Measurements from ENCODE around the gene CCL27. TPM values are rescaled to one million over a fixed set of nuclear protein-coding genes. Genes with fewer than 3 reads are reported as not detected.

Gene CCL27
- total RNA-seq, 4 donors from 2014 or later, result 1.7 TPM; not detected in 3

DNA sequence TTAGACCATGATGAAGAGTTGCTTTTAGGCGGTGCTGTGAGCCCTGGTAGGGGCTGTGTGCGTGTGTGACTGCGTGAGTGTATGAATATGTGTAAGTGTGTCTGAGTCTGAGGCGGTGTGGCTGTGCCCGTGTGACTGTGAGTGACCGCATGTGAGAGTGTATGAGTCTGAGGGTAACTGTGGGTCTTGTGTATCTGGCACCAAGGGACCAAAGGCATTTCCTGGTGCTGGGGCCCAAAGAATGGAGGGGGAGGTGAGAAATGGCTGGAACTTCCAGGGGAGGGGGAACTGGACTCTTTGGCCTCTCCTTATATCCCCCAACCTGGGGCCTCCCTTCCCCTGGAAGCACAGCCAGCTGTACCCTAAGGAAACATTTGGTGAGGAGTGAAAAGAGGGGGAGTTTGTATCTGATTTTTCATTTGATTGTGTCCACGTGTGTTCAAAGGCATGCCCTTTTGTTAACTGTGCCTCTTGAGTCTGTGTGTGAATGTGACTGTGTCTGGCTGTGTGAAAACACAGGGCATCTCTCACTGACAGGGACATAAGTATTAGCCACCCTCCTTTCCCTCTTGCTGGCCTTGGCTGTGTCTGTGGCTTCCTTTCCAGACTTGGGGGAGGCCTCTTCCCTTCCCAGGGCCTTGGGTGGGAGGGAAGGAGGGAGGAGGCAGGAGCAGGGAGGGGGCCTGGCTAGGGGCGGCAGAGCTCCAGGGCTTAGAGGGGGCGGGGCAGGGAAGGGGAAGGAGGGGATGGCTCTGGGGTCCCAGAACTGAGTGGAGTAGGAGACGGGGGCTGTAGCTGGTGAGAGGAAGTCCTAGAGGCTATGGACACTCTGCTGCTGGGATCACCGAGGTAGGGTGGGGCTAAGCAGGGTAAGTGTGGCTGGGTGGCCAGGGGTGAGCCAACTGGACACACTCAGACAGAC lies 9.0 kb downstream of the CCL27 start:
- no peak for DNase-seq
- Histone ChIP-seq H3K27me3 (no peaks in the 10 kb centered on the region), H3K9me3 (no peaks in the 10 kb centered on the region), H3K36me3 (peaks cover 0 to 14% of the 10 kb centered on the region in 2 donors), H3K4me1 (peaks cover 35 to 41% of the 10 kb centered on the region in 2 donors), H3K4me3 (peak overlapping the region in 3 of 4 donors; percentile 56 to 62 (median 59)), H3K27ac (peak overlapping the region; percentile 88 to 91 (median 89))
- intact Hi-C loops (cut with DNase I; ENCODE audit: low total_unique reads), result loop anchor here (5.0 kb wide), 1 partner anchor 334 kb away; the partner anchor contains the start of gene DNAJB5
- TF ChIP-seq, protein P1, sequence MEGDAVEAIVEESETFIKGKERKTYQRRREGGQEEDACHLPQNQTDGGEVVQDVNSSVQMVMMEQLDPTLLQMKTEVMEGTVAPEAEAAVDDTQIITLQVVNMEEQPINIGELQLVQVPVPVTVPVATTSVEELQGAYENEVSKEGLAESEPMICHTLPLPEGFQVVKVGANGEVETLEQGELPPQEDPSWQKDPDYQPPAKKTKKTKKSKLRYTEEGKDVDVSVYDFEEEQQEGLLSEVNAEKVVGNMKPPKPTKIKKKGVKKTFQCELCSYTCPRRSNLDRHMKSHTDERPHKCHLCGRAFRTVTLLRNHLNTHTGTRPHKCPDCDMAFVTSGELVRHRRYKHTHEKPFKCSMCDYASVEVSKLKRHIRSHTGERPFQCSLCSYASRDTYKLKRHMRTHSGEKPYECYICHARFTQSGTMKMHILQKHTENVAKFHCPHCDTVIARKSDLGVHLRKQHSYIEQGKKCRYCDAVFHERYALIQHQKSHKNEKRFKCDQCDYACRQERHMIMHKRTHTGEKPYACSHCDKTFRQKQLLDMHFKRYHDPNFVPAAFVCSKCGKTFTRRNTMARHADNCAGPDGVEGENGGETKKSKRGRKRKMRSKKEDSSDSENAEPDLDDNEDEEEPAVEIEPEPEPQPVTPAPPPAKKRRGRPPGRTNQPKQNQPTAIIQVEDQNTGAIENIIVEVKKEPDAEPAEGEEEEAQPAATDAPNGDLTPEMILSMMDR (IDR thresholded peaks at IDR 0.05 in 4 of 5, conservative IDR thresholded peaks at IDR 0.05 in 1 of 5), result no peak
- no peak for TF ChIP-seq POLR2A (IDR thresholded peaks at IDR 0.05)
- ATAC-seq, result no peak
- in situ Hi-C loops (cut with MboI; ENCODE audit: low sequenced_read_pairs in 4 of 4), result loop anchor here in 1 of 4 donors (25.0 kb wide), 1 partner anchor 434 kb away; the partner anchor contains the start of genes FANCG and PIGO

DNA sequence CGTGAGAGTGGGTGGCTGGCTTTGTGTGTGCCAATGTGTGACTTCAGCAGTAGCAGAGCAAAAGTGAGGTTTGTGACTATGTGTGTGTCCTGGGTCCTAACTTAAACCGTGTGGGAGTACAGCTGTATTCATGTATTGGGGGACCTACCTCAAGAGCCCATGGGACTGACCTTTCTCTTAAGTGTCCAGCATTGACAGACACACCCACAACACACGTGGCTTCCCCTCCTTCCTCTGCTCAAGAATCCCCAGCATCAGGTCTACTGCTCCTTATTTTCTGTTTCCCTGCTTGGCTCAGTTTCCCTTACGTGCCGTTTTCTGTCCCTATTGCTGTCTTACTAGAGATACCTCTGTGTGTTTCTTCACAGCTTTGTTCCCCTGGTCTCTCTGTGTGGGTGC lies 9.9 kb downstream of the CCL27 start:
- peaks cover 40 to 49% of the 10 kb centered on the region in 2 donors for H3K4me1 ChIP-seq
- DNase-seq (no peak), ATAC-seq (peak; percentile 10 to 12)
- peak overlapping the region; percentile 40 to 62 (median 58) for H3K4me3 ChIP-seq
- H3K36me3 ChIP-seq, result peaks cover 0 to 14% of the 10 kb centered on the region in 2 donors
- intact Hi-C loops (cut with DNase I; ENCODE audit: low total_unique reads), result loop anchor here (1.0 to 5.0 kb wide), 3 partner anchors 13 to 335 kb away; partner anchors contain the start of gene DNAJB5
- TF ChIP-seq, protein P1 (IDR thresholded peaks at IDR 0.05 in 4 of 5, conservative IDR thresholded peaks at IDR 0.05 in 1 of 5), result no peak
- TF ChIP-seq POLR2A (IDR thresholded peaks at IDR 0.05), result no peak
- H3K9me3 ChIP-seq, result no peaks in the 10 kb centered on the region
- in situ Hi-C loops (cut with MboI; ENCODE audit: low sequenced_read_pairs in 4 of 4), result loop anchor here in 1 of 4 donors (25.0 kb wide), 1 partner anchor 435 kb away; the partner anchor contains the start of genes FANCG and PIGO
- H3K27me3 ChIP-seq, result no peaks in the 10 kb centered on the region
- peak overlapping the region; percentile 88 to 91 (median 89) for H3K27ac ChIP-seq

DNA sequence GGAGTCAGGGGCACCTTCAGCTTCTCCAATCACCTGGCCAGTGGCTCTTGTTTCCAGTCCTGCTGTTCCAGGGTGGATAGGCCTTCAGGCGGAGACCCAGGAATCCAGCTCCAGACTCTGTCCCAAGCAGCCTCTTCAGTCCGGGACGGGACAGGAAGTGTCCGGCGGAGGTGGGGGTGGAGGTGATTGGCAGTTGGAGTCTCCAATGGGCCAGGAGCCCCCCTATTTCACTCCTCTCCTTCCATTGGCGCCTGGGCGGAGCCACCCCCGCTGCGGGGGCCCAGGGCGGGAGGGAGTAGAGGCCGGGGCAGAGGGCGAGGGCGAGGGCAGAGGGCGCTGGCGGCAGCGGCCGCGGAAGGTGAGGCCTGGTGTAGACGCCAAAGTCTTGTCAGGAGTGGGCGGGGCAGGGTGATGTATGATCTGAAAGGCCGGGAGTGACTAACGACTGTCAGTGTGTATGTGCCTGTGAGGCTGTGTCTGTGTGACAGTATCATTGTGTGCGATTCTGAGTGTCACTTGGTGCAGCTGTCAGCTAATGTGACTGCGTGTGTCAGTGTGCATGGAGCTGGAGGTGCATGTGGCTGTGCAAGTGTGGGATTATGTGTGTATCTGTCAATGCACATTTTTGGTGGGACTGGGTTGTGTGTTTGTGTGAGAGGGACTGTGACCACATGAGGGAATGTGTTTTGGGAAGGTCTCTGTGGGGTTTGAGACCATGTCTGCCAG lies 10.4 kb downstream of the CCL27 start, which contains the start of gene IL11RA:
Gene IL11RA, plus strand, starts transcription at position 310 of the 726 bp plus-strand sequence. CDS start 3,033 bp downstream, outside the sequence.
- Histone ChIP-seq H3K9me3 (no peaks in the 10 kb centered on the region), H3K4me1 (peaks cover 46 to 54% of the 10 kb centered on the region in 2 donors), H3K27ac (peak within 1 kb of the TSS; percentile 88 to 91 (median 89)), H3K27me3 (no peaks in the 10 kb centered on the region), H3K36me3 (peaks cover 0 to 14% of the 10 kb centered on the region in 2 donors), H3K4me3 (peak within 1 kb of the TSS; percentile 40 to 62 (median 58))
- in situ Hi-C loops (cut with MboI; ENCODE audit: low sequenced_read_pairs in 4 of 4), result loop anchor here in 1 of 4 donors (25.0 kb wide), 1 partner anchor 435 kb away; the partner anchor contains the start of genes FANCG and PIGO
- ATAC-seq (peak; percentile 83 to 84), DNase-seq (peak; percentile 91 to 97)
- TF ChIP-seq POLR2A (IDR thresholded peaks at IDR 0.05), result peak; percentile 61 to 75
- TF ChIP-seq, protein P1 (IDR thresholded peaks at IDR 0.05 in 4 of 5, conservative IDR thresholded peaks at IDR 0.05 in 1 of 5), result no peak
- intact Hi-C loops (cut with DNase I; ENCODE audit: low total_unique reads), result loop anchor here (1.0 to 5.0 kb wide), 3 partner anchors 13 to 335 kb away; partner anchors contain the start of gene DNAJB5

DNA sequence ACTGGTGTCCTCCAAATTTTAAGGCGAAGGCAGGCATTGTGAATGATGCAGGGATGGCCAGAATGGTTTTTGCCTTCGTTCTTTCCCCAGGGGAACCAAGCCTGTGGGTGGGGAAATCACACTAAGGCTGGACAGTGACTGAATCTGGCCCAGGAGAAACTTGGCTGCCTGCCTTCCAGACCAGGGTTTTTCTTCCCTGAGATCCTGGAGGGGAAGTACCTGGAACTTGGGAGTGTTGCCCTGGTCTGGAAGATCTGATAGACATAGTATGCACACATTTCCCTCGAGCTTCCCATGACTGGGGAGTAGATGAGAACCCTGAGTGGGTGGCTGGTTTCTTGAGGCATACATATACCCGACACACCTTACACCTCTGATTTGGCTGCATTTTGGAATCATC lies 11.1 kb downstream of the CCL27 start:
- peak in 1 of 2 donors; percentile 55 for DNase-seq
- peak overlapping the region; percentile 40 to 62 (median 58) for H3K4me3 ChIP-seq
- TF ChIP-seq, protein P1 (IDR thresholded peaks at IDR 0.05 in 4 of 5, conservative IDR thresholded peaks at IDR 0.05 in 1 of 5), result no peak
- TF ChIP-seq POLR2A (IDR thresholded peaks at IDR 0.05), result no peak
- intact Hi-C loops (cut with DNase I; ENCODE audit: low total_unique reads), result loop anchor here (5.0 kb wide), 1 partner anchor 336 kb away; the partner anchor contains the start of gene DNAJB5
- peaks cover 0 to 14% of the 10 kb centered on the region in 2 donors for H3K36me3 ChIP-seq
- H3K4me1 ChIP-seq, result peaks cover 47 to 58% of the 10 kb centered on the region in 2 donors
- H3K9me3 ChIP-seq, result no peaks in the 10 kb centered on the region
- peak overlapping the region; percentile 88 to 91 (median 89) for H3K27ac ChIP-seq
- in situ Hi-C loops (cut with MboI; ENCODE audit: low sequenced_read_pairs in 4 of 4), result loop anchor here in 1 of 4 donors (25.0 kb wide), 1 partner anchor 436 kb away; the partner anchor contains the start of genes FANCG and PIGO
- no peak for ATAC-seq
- H3K27me3 ChIP-seq, result no peaks in the 10 kb centered on the region
